PC-3 (cell line): ENCODE results near the gene GALR1. TPM values are rescaled to one million over a fixed set of nuclear protein-coding genes. Genes with fewer than 3 reads are reported as not detected.

ENCODE experiments used
- ATAC-seq: fragments of 200-7000 bp; cut with Tn5 transposase; 2 replicates; pipeline ENCODE4 v1.9.1; 2020; ENCODE audit warnings: mild to moderate bottlenecking, moderate library complexity
- Bru-seq: library from RNA; stranded (reverse); fragments of 400-500 nt; gene quantifications from one replicate; lab custom pipeline; 2021; lab: Mats Ljungman, UMichigan
- BruChase-seq, 2 experiments: library from RNA; stranded (reverse); fragments of 400-500 nt; gene quantifications; one replicate each; lab custom pipeline; 2021; lab: Mats Ljungman, UMichigan
- BruUV-seq: library from RNA; stranded (reverse); fragments of 400-500 nt; replicated peaks from 2 replicates; lab custom pipeline; 2021; lab: Mats Ljungman, UMichigan
- CTCF ChIA-PET: fragments of 300-600 bp; sonication (Branson Sonifier 250); formaldehyde crosslinking; loops from one replicate; lab custom pipeline; 2022; ENCODE audit warnings: antibody characterized with exemption; lab: Charles Lee
- POLR2A ChIA-PET: fragments of 300-600 bp; sonication (Branson Sonifier 250); formaldehyde crosslinking; loops from one replicate; lab custom pipeline; 2022; ENCODE audit warnings: antibody characterized with exemption; ENCODE audit not compliant: unreplicated experiment; lab: Charles Lee
- DNase-seq: peaks from one replicate; pipeline ENCODE4 v3.0.0-alpha.2; 2015
- H2AFZ ChIP-seq: fragments of 300-600 bp; sonication (generic); 2 replicates; pipeline ENCODE4 v1.6.0; 2016; ENCODE audit warnings: antibody characterized with exemption, low read length
- H3F3A ChIP-seq: fragments of 300-600 bp; sonication (generic); one replicate; pipeline ENCODE4 v1.6.0; 2017; ENCODE audit warnings: antibody characterized with exemption, low read length, control low read depth, mild to moderate bottlenecking; ENCODE audit not compliant: unreplicated experiment
- H3K27ac ChIP-seq: fragments of 300-600 bp; sonication (generic); 2 replicates; pipeline ENCODE4 v1.5.1; 2016; ENCODE audit warnings: mild to moderate bottlenecking, low read length
- H3K27me3 ChIP-seq: fragments of 300-600 bp; sonication (generic); 2 replicates; pipeline ENCODE4 v1.6.1; 2016; ENCODE audit warnings: low read length, mixed read lengths
- H3K36me3 ChIP-seq: fragments of 300-600 bp; sonication (generic); 2 replicates; pipeline ENCODE4 v1.6.1; 2016; ENCODE audit warnings: low read depth, mixed run types, low read length, mixed read lengths
- H3K4me1 ChIP-seq: fragments of 300-600 bp; sonication (generic); 2 replicates; pipeline ENCODE4 v1.5.1; 2016; ENCODE audit warnings: low read length; ENCODE audit not compliant: insufficient read depth
- H3K4me2 ChIP-seq: fragments of 300-600 bp; sonication (generic); 2 replicates; pipeline ENCODE4 v1.6.0; 2016; ENCODE audit warnings: low read length
- H3K4me3 ChIP-seq: fragments of 300-600 bp; sonication (generic); 2 replicates; pipeline ENCODE4 v1.5.1; 2016; ENCODE audit warnings: mild to moderate bottlenecking, low read length, mixed read lengths
- H3K79me2 ChIP-seq: fragments of 300-600 bp; sonication (generic); 2 replicates; pipeline ENCODE4 v1.6.1; 2017; ENCODE audit warnings: low read length, mixed read lengths
- H3K9ac ChIP-seq: fragments of 300-600 bp; sonication (generic); 2 replicates; pipeline ENCODE4 v1.6.0; 2016; ENCODE audit warnings: mild to moderate bottlenecking, low read length
- H3K9me2 ChIP-seq: fragments of 300-600 bp; sonication (generic); replicated peaks from 2 replicates; pipeline ENCODE4 v1.6.1; 2016; ENCODE audit warnings: mixed run types, low read length, mixed read lengths
- H3K9me3 ChIP-seq: fragments of 300-600 bp; sonication (generic); 2 replicates; pipeline ENCODE4 v1.6.1; 2016; ENCODE audit warnings: low read length, mixed read lengths
- H4K20me1 ChIP-seq: fragments of 300-600 bp; sonication (generic); 2 replicates; pipeline ENCODE4 v1.6.1; 2016; ENCODE audit warnings: low read length, mixed read lengths
- CTCF ChIP-seq: fragments of 300-600 bp; sonication (generic); conservative IDR thresholded peaks from 2 replicates; pipeline ENCODE4 v1.5.1; 2017; ENCODE audit warnings: antibody characterized with exemption, low read depth, mild to moderate bottlenecking, low read length
- EZH2 ChIP-seq: fragments of 300-600 bp; sonication (generic); IDR thresholded peaks from one replicate; pipeline ENCODE4 v1.6.1; 2017; ENCODE audit warnings: antibody characterized with exemption, mild to moderate bottlenecking, low read length; ENCODE audit not compliant: unreplicated experiment
- EZH2phosphoT487 ChIP-seq: fragments of 300-600 bp; sonication (generic); IDR thresholded peaks from 2 replicates; pipeline ENCODE4 v1.6.1; 2018; ENCODE audit warnings: mild to moderate bottlenecking, antibody characterized with exemption, low read length, borderline replicate concordance
- intact Hi-C: fragments of 100-400 bp; cut with micrococcal nuclease; formaldehyde crosslinking; loops from 2 replicates; pipeline ENCODE4 v1.9.0; 2023
- long read RNA-seq: library from polyadenylated mRNA; unstranded; transcript quantifications from one replicate; pipeline ENCODE4 v2.0.0, GENCODE V29; 2021; ENCODE audit not compliant: unreplicated experiment
- total RNA-seq: library from RNA; depleted of rRNA; stranded (reverse); fragments of >200 nt; gene quantifications from 2 replicates; pipeline ENCODE4 v1.2.3, GENCODE V29; 2014; rRNA removed

Gene GALR1, protein sequence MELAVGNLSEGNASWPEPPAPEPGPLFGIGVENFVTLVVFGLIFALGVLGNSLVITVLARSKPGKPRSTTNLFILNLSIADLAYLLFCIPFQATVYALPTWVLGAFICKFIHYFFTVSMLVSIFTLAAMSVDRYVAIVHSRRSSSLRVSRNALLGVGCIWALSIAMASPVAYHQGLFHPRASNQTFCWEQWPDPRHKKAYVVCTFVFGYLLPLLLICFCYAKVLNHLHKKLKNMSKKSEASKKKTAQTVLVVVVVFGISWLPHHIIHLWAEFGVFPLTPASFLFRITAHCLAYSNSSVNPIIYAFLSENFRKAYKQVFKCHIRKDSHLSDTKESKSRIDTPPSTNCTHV
- total RNA-seq (not detected in 2 replicates), Bru-seq, nascent RNA (percentile 3 among the genes with signal in this experiment), BruChase-seq, experiment 1, labeled RNA remaining after a 6-hour chase (not detected), BruChase-seq, experiment 2, labeled RNA remaining after a 2-hour chase (percentile 8 among the genes with signal in this experiment)
- long read RNA-seq: 0 reads

GRCh38 chr18:77249569-77250500 lies at the start of gene GALR1:
GALR1 (plus strand) TSS chr18:77249848; CDS start chr18:77250549, 701 bp downstream.
- no peaks in the 10 kb centered on the region for H3F3A ChIP-seq
- H3K27ac ChIP-seq: no peak within 1 kb of the TSS
- ChIA-PET CTCF (no interaction called here), POLR2A (no interaction called here)
- H3K27me3 ChIP-seq: peaks cover 9% of the 10 kb centered on the region
- no peaks in the 10 kb centered on the region for H3K4me1 ChIP-seq
- no peak within 1 kb of the TSS for H3K4me3 ChIP-seq
- H3K4me2 ChIP-seq: no peak within 1 kb of the TSS
- ATAC-seq: no peak
- no peaks in the 10 kb centered on the region for H4K20me1 ChIP-seq
- H3K9me2 ChIP-seq: no peaks in the 10 kb centered on the region
- intact Hi-C loops: no loop called here
- no peak within 1 kb of the TSS for H3K9ac ChIP-seq
- H3K79me2 ChIP-seq: no peaks in the 10 kb centered on the region
- DNase-seq: no peak
- H3K36me3 ChIP-seq: no peaks in the 10 kb centered on the region
- no peak for TF ChIP-seq CTCF
- BruUV-seq: no TSS peak
- no peaks in the 10 kb centered on the region for H3K9me3 ChIP-seq
- no peak within 1 kb of the TSS for H2AFZ ChIP-seq

- Histone ChIP-seq H3K4me2 (peak overlapping the region; percentile 43), H3K4me1 (peaks cover 12% of the 10 kb centered on the region), H3K27ac (0 out of 2 replicates have a peak overlapping the region, but pooled peaks have one; percentile 15), H3K4me3 (no peak overlapping the region), H3K9ac (no peak overlapping the region), H3K27me3 (no peaks in the 10 kb centered on the region), H3K9me2 (no peaks in the 10 kb centered on the region), H3F3A (no peaks in the 10 kb centered on the region), H2AFZ (peak overlapping the region; percentile 73), H4K20me1 (no peaks in the 10 kb centered on the region), H3K36me3 (no peaks in the 10 kb centered on the region), H3K9me3 (no peaks in the 10 kb centered on the region), H3K79me2 (no peaks in the 10 kb centered on the region)
- ATAC-seq (peak; percentile 93), DNase-seq (peak; percentile 66)
- no peak for TF ChIP-seq CTCF
- no peak for TF ChIP-seq EZH2
- no peak for TF ChIP-seq EZH2phosphoT487
- ChIA-PET CTCF (interaction anchor here (0.6 kb wide), 2 partner anchors 10 to 398 kb away, joined by 3 to 4 read pairs; no protein-coding TSS in a partner anchor), POLR2A (no interaction called here)
- intact Hi-C loops: no loop called here
- BruUV-seq: no TSS peak
These were observed 48.1 kb upstream of the GALR1 start for GRCh38 chr18:77201506-77201905.
